HG02588 (cell line): ENCODE results near the gene HOXA4.

Experiments used
- ATAC-seq: cut with Tn5 transposase; IDR thresholded peaks from one replicate; pipeline ENCODE4 v1.9.1; 2021; ENCODE audit warnings: mild to moderate bottlenecking, moderate library complexity; ENCODE audit not compliant: unreplicated experiment

HOXA4 gene

DNA sequence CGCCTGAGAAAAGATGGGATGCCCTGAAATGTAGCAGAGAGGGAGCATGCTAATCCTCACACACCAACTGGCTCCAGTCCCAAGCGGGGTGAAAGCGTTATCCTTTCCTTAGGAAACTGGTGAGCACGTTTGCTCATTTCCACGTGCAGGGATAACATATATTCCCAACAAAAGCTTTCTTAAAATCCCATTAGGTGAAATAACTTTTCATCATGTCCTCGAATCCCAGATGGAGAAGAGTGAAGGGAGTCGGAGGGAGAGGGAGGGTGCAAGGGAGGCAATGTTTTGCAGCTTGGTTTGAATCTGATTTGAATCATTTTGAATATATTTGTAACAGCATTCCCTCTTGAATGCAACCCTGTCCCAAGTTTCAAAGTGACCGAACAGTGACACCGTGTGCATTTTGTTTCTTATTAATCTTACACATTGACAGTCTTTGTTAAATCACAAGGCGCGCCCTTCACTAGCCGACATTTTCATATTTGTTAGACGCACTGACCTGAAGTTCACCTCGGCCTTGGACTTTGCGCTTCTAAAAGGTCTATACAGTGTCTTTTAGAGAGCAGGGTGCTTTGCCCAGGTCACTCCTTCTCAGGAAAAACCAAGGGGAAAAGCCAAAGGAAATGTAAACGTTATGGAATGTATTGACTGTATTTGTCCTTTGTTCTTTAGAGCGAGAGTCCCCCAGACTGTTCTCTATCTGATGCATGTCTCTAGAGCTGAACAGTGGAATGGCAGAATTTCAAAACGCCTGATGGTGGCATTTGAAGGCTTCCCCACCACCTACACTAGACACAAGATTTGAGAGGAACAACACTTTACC is 3.1 kb upstream of the HOXA4 start:
- no peak for ATAC-seq

DNA sequence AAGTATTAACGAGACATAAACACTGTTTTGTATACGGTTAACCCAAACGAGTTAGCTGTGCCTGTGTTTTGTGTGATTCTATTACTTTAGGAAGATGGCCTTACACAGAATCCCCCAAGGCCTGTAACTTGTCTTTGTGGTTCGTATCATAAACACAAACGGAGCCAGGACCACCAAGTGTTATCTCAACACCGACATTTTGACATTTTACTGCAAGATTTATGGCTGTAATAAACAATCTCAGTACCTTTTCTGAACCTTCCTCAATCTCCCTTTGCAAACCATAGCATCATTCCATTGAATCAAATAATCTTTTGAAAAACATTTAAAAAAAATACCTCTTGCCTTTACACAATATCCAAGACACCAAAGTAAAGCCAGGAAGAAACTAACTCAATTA is 2.4 kb upstream of the HOXA4 start:
- ATAC-seq = no peak

DNA sequence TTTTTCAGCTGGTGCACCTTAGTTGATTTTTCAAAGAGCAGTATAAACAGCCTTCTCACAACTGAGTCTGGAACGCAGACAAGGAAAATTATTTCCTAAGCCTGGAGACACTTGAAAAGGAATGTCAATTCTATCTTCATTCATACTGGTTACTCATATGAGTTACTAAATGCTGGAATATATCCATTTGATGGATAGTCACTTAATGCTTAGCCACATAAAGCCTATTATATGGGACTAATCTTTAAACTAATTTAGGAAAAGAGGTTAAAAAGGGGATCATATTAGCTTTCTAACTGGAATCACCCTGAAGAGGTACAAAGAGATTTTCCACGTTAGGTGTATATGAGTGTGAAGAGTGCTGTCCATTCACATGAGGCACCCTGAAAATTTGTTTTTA is 1.7 kb upstream of the HOXA4 start:
- no peak for ATAC-seq

GRCh38 chr7:27131390-27131819 is 848 bp upstream of the HOXA4 start:
- ATAC-seq = no peak

DNA sequence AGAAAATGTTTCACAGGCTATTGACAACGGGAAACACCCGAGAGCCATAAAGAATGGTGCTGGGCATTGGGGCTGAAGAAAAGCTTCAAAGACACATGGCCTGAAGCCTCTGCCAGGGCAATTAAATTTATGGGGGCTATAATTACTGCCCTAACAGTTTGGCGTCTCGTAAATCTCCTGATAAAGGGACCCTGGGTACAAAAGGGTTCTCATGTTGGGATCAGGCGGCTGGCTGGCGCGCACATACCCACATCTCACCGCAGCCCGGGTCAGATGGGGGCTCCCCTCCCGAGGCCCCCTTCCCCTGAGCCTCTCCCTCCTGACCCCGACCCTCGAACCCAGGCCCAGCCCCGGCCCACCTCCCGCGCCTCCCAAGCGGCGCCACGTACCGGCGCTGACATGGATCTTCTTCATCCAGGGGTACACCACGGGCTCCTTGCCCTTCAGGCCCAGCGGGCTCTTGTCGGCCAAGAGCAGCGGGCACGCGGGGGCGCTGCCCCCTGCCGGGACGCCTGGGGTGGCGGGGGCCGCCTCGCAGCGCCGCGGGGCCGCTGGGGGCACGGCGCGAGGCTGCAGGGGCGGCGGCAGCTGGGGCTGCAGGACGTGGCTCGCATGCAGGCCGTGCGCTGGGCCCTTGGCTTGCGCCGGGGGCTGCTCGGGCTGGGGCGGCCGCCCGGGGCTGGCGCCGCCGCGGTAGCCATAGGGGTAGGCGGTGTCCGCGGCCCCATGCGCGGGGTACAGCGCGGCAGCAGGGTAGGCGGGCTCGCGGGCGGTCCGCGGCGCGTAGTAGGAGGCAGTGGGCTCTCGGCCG is 623 bp downstream of the HOXA4 start:
- ATAC-seq = no peak

GRCh38 chr7:27128776-27129728 is 1.5 kb downstream of the HOXA4 start:
- no peak for ATAC-seq

GRCh38 chr7:27128034-27128433 is 2.5 kb downstream of the HOXA4 start:
- no peak for ATAC-seq

- ATAC-seq = no peak
Observed at GRCh38 chr7:27126596-27127327, 3.8 kb downstream of the HOXA4 start.

- no peak for ATAC-seq
Observed at GRCh38 chr7:27125986-27126394, 4.6 kb downstream of the HOXA4 start.

DNA sequence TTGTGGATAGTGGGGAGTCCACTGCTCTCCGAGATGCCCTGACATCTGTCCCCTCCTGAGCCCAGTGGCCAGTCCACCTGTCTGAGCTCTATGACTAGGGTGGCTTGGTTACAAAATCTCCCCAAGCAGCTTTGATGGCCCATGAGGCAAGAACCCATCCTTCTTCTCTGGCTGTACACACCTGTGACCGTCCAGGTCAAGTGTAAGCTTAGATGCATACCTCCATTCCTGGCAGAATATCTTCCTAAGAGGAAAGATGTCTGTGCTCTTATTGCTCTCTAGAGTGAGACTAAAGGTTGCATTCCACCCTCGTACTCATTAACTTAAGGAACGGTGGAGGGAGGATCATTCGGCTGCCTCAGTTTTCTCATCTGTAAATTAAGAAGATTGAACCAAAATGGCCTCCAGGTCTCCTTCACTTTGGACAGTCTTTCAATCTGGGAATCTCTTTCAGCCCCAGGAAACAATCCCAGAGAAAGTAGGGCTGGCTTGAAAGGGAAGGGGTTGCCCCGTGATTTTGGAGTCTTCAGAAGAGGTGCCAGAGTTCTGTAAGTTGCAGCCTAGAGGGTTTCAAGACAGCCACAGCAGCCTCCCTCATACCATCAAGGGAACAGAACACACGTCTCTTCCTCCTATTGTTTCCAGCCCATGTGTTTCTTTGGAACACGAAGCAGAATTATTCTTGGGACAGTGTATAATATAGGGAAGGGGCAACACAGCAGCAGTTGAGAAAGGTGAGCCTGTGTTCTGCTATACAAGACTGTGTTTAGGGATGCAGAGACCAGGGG is 5.5 kb downstream of the HOXA4 start:
- no peak for ATAC-seq

DNA sequence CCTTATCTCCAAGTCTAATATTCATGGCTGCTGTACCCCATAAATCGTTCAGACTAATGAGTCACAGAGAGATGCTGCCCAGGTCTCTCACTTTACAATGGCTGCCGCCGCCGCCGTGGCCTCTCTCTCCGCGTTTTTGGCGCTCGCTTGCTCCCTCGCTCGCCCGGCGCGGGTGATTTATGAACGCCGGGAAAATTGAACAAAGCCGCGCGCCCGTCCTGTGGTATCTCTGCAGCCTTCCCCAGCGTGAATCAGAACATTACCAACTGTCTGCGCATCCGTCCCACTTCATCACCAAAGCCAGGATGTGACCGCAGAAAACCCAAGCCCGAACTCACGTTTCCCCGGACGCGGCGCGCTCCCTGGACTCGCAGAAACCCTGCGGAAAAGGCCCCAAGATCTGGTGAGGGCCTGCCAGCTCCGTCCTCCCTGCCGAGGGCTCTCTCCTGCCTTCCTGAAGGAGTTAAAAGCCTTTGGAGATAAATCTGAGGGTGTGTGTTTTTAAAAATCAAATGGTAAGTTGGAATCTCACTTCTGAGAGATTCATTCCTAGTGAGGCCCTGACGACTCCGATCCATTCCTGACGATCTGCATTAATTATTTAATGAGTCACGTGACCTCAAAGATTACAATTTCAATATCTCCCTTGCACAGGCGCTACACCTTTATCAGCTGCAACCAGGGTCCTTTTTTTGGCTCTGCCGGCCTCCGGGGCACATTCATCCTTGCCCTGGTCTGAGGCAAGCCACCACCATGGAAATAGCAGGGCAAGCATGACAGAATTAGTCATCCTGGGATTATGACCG is 6.3 kb downstream of the HOXA4 start:
- no peak for ATAC-seq

GRCh38 chr7:27123477-27124053 is 7.0 kb downstream of the HOXA4 start:
- ATAC-seq = no peak

DNA sequence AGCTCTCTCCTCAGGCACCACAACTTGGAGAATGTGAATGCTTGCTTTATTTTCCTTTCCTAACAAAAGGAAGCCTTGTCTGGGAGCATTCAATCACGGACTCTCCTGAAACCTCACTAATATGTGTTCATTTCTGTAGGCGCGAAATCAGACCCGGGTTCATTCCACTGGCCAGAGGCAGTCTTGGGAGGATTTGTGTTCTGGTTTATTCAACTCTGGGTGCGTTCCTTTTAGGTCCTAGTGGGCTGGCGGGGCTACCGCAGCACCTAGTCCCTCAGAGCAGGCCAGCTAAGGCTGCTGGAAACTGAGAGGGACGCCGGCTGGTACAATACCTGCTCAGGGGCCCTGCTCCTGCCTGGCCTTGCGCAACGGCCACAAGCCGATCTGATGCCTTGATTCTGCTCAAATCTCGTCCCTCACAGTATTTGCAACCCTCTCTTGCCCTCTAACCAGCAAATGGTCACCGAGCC is 7.5 kb downstream of the HOXA4 start:
- ATAC-seq = no peak

DNA sequence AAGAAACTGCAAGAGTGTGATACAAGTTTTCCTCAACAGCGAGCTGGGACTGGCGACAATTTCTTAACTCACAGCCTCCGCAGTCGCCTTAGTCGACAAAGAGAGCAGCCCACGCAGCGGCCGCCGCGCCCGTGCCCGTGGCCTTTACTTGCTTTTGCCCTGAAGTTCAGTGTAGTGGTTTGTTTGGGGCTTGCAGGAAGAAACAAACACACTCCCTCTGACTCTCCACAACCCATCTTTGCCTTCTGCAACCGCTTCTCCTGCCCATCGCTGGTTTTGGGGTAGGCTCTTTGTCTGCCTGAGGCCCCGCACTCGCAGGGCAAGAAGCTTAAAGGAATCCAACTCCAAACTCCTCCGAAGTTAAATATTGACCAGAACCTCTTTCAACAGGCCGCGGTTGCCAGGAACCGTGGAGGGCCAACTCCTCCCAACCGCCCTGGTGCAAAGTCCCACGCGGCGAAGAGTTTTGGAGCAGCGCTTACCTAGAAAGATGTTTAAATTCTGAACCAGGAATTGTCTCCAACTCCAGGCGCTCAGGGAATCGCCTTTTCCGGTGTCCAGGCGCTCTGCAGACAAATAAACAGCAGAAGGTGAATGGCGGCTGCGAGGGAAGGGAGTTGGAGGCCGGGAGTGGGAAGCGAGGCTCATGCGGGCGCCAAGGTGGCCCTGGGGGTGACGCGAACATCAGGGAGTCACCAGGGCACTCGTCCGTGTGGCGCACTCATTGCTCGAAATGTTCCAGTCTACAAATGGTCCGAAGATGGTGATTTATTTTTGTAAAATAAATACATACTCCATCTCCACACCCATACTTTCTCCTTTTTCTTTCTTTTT is 8.3 kb downstream of the HOXA4 start:
- ATAC-seq = no peak

DNA sequence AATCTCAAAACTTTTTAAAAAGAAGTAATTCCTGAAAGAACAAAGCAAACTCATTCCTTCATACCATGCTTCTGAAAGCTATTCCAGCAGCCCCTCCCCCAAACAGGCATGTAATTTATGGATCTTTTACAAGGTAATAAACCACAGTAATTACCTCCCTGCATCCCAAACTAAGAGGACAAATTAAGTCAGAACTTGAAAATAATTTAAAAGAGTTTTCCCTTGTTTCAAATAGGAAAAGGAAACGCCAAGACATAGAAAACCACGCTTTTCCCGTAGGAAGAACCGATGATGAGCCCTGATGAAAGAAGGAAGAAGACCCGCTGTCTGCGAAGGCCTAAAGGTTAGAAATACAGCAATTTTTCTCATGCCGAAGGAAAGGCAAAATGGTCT is 8.9 kb downstream of the HOXA4 start:
- ATAC-seq = no peak

- ATAC-seq = no peak
Observed at GRCh38 chr7:27119412-27119911, 11.1 kb downstream of the HOXA4 start.

GRCh38 chr7:27118580-27118979 is 12.0 kb downstream of the HOXA4 start:
- no peak for ATAC-seq
